ENCODE measurements around the gene LAIR1.

The LAIR1 gene

DNA sequence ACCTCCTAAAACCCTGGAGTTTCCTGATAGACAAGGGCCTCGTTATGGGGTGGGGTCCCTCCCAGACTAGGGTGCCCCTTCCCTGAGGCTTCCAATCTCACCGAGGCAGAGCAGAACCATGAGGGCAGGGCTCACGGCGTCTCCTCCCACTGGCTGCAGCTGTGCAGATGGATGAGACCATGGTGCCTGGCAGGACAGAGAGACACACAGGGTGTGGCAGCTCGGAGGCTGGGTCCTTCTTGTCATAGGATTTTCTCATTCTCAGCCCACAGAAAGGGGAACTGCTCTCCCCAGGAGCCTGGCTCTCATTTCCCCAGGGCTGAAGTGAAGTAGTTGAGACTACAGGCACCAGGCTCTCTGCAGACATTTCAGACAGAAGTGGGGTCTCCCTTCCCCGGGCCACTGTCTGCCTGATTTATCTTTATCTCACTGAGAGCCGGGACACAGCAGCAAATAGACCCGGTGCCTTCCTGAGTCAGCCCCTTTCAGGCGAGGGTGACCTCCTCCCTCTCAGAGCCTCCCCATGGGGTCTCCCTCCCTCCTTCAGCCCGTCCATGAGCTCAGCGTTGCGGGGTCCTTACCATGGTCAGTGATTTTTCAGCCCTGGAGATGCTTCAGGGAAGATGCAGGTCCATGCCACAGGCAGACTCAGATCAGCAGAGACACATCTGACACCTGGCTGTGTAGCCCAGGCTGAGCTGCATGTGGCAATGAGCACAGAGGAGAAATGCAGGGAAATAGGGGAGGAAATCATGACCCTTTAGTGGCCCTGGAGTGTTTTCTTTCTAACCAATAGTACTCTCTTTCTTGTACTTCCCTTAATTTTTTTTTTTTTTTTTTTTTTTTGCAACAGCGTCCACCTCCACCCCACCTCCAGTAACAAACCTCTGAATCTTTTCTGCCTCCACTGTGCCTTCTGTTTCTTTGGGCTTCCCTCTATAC lies 52.0 kb downstream of the LAIR1 start, which contains the start of gene LILRA5:
LILRA5 (minus strand) TSS at position 731 of the 942 bp plus-strand sequence; CDS start at position 584, 147 bp downstream.
- in situ Hi-C loops (cut with HindIII; ENCODE audit: low pct_unique_long_range_greater_than_20kb, low sequenced_read_pairs) = no loop called here
- no peak for DNase-seq (ENCODE audit: low read depth in 1 of 2, low spot score in 1 of 2)
- no peak for TF ChIP-seq JUND (IDR thresholded peaks at IDR 0.05; ENCODE audit: low read depth)

DNA sequence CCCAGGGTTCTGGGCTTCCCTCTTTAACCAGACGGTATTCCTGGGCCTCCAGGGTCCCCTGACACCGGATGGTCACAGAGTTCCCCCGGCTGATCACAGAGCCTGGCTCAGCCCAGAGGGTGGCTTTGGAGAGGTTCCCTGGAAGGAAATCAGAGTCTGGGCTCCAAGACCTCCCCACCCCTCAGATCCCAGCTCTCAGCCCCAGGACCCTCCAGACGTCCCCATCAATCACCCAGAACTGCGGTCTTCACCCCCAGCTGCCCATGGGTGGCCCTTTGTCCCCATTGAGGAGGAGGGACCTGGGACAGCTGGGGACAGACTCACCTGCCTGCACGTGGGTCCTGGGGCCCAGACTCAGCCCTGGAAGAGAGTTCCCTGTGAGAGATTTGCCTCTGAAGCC lies 52.7 kb downstream of the LAIR1 start:
- TF ChIP-seq JUND (IDR thresholded peaks at IDR 0.05; ENCODE audit: low read depth) = no peak
- no peak for DNase-seq (ENCODE audit: low read depth in 1 of 2, low spot score in 1 of 2)
- in situ Hi-C loops (cut with HindIII; ENCODE audit: low pct_unique_long_range_greater_than_20kb, low sequenced_read_pairs) = no loop called here

DNA sequence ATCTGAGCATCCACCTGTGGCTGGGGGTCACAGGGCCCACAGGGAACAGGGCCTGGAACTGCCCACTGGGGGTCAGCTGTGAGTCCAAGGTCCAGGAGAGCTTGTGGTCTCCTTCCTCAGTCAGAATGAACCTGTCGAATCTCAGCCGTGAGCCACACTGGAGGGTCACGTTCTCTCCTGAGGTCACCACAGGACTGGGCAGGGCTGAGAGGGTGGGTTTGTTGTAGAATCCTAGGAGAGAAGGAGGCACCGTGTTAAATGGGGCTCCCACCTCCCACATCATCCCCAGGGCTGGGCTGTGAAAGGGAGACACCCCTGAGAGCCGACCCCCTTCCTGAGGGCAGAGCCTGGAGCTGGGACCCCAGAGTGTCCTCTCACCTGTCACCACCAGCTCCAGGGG lies 53.2 kb downstream of the LAIR1 start:
- no peak for TF ChIP-seq JUND (IDR thresholded peaks at IDR 0.05; ENCODE audit: low read depth)
- DNase-seq (ENCODE audit: low read depth in 1 of 2, low spot score in 1 of 2) = no peak
- in situ Hi-C loops (cut with HindIII; ENCODE audit: low pct_unique_long_range_greater_than_20kb, low sequenced_read_pairs) = no loop called here

DNA sequence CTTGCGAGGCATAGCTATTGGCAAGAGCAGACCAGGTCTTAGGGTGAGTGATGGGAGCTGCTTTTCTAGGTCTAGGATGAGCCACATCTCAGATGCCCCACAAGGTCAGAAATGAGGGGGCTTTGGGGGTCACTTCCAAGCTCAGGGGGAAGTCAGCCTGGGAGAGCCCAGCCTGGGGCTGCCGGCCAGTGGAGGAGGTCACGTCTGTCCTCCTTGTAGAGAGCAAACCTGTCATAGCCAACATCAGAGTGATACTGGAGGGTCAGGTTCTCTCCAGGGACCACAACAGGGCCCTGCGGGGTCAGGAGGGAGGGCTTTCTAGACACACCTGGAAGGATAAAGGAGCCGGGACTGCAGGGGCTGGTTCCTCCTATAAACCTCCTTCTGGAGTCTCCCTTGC lies 54.2 kb downstream of the LAIR1 start:
- TF ChIP-seq JUND (IDR thresholded peaks at IDR 0.05; ENCODE audit: low read depth) = no peak
- no peak for DNase-seq (ENCODE audit: low read depth in 1 of 2, low spot score in 1 of 2)
- in situ Hi-C loops (cut with HindIII; ENCODE audit: low pct_unique_long_range_greater_than_20kb, low sequenced_read_pairs) = no loop called here

DNA sequence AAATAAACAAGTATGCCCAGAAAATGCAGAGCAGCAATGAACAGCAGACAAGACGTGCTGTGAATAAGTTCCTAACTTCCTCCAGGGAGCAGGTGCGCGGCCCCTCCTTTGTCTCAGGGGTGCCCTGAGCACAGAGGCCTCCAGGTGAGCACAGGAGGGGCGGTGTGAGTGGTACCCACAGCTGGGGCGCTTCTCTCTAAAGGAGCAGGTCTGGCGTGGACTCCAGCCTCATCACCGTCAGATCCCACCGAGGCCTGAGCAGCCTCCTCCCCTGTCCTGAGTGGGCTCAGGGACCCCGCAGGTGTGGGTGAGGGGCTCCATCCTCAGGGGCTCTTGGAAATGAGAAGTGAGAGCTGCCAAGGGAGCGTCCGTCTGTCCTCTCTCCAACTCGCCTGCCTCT lies 54.9 kb downstream of the LAIR1 start:
- no peak for DNase-seq (ENCODE audit: low read depth in 1 of 2, low spot score in 1 of 2)
- in situ Hi-C loops (cut with HindIII; ENCODE audit: low pct_unique_long_range_greater_than_20kb, low sequenced_read_pairs) = no loop called here
- no peak for TF ChIP-seq JUND (IDR thresholded peaks at IDR 0.05; ENCODE audit: low read depth)

DNA sequence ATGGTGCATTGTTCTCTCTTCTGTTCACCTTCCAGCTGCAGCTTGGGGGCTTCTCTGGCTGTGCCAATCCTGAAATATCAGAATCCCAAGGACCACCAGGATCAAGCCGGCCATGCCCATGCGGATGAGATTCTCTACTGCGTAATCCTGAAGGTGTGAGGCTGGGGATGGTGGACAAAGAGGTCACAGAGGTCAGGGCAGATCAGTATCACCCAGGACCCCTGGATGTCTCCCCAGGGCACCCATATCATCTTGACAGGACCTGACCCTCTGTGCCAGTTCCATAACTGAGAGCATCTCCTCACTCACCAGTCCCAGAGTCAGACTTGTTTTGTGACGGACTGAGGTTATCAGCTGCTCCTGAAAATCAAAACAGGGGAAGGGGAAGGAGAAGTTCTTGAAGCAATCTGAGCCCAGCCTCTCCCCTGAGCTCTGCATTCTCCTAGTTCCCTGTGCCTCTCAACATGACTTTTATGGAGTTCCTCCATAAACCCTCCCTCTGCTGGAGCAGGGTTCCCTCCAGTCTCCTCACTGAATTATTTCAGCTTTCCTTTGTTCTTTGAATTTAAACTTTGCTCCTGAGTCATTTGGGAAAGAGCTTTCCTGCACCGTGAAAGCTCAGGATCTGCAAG lies 57.2 kb downstream of the LAIR1 start:
- DNase-seq (ENCODE audit: low read depth in 1 of 2, low spot score in 1 of 2) = no peak
- in situ Hi-C loops (cut with HindIII; ENCODE audit: low pct_unique_long_range_greater_than_20kb, low sequenced_read_pairs) = no loop called here
- no peak for TF ChIP-seq JUND (IDR thresholded peaks at IDR 0.05; ENCODE audit: low read depth)

DNA sequence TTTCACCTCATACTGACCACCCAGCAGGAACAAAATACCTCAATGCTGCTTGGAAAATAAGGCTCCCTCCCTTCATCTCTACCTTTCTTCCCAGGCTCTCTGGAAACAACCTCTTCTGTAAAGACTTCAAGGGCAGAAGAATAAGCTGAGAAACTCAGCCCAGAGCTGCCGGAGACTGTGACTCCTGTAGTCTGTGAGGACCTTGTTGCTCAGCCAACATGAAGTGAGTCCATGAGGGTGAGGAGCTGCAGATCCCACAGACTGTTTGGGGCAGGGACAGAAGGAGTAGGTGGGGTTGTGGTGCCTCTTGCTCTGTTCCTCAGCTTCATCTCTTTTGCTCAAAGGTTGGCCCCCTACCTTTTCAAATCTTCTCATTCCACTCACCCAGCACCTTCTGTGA lies 59.6 kb downstream of the LAIR1 start:
- no peak for TF ChIP-seq JUND (IDR thresholded peaks at IDR 0.05; ENCODE audit: low read depth)
- no peak for DNase-seq (ENCODE audit: low read depth in 1 of 2, low spot score in 1 of 2)
- in situ Hi-C loops (cut with HindIII; ENCODE audit: low pct_unique_long_range_greater_than_20kb, low sequenced_read_pairs) = no loop called here

DNA sequence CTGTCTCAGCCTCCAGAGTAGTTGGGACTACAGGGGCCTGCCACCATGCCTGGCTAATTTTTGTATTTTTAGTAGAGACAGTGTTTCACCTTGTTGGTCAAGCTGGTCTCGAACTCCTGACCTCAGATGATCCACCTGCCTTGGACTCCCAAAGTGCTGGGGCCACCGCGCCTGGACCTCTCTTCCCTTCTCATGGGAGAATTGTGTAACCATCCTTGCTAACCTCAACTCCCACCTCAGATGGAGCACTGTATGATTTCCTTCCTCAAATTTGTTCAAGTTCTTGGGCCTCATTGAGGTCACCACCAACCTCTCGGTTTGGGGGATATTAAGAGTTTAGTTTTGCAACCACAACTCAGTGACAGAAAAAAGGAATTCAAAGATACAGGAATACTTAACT lies 62.5 kb downstream of the LAIR1 start:
- in situ Hi-C loops (cut with HindIII; ENCODE audit: low pct_unique_long_range_greater_than_20kb, low sequenced_read_pairs) = no loop called here
- DNase-seq (ENCODE audit: low read depth in 1 of 2, low spot score in 1 of 2) = no peak
- no peak for TF ChIP-seq JUND (IDR thresholded peaks at IDR 0.05; ENCODE audit: low read depth)

All from T47D (cell line).